PC-9 (cell line): ENCODE measurements around the gene PNMA8B.
A peak's percentile ranks its signal among the peaks of the same experiment; 100 is the strongest.

Experiments used
- CTCF ChIP-seq: fragments of 200-600 bp; sonication (generic); conservative IDR thresholded peaks from 2 replicates; pipeline ENCODE4 v1.6.1; 2017; ENCODE audit warnings: mixed run types, antibody characterized with exemption, mild to moderate bottlenecking, moderate library complexity
- EZH2 ChIP-seq: fragments of 200-600 bp; sonication (generic); IDR thresholded peaks from 2 replicates; pipeline ENCODE4 v1.8.0; 2017; ENCODE audit warnings: antibody characterized with exemption, low read depth

GRCh38 chr19:46487802-46488445, 7.7 kb downstream of the PNMA8B start:
- TF ChIP-seq CTCF (peak; percentile 97), EZH2 (no peak)
